ENCODE measurements around the gene HLA-DOB.

Gene HLA-DOB

DNA sequence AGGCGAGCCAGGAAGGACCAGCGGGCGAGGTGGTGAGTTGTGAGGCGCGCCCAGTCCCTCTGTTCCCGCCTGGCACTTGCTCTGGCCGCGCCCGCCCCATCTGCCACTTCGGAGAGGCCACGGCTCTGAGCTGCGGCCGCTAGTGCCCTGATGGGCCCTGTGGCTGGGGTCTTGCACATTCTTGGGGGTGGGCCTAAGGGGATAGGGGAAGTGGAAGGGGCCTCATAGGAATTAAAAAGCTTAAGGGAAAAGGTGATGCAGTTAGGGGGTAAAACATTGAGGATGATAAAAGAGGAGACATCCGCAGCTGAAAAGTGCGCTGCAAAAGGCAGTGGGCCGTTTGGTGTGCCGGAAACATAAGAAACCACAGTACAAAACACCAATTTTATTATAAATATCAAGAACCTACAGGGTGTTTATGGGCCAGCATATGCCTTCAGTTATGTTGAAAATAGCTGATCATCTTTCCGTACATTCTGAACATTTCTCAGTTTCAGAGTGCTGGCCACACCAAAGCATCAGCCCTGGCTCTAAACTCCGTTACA lies 28.1 kb upstream of the HLA-DOB start:
- H3K4me1 ChIP-seq: no peaks in the 10 kb centered on the region
- peak overlapping the region; percentile 75 for H3K4me3 ChIP-seq (ENCODE audit: low read depth, low read length)

DNA sequence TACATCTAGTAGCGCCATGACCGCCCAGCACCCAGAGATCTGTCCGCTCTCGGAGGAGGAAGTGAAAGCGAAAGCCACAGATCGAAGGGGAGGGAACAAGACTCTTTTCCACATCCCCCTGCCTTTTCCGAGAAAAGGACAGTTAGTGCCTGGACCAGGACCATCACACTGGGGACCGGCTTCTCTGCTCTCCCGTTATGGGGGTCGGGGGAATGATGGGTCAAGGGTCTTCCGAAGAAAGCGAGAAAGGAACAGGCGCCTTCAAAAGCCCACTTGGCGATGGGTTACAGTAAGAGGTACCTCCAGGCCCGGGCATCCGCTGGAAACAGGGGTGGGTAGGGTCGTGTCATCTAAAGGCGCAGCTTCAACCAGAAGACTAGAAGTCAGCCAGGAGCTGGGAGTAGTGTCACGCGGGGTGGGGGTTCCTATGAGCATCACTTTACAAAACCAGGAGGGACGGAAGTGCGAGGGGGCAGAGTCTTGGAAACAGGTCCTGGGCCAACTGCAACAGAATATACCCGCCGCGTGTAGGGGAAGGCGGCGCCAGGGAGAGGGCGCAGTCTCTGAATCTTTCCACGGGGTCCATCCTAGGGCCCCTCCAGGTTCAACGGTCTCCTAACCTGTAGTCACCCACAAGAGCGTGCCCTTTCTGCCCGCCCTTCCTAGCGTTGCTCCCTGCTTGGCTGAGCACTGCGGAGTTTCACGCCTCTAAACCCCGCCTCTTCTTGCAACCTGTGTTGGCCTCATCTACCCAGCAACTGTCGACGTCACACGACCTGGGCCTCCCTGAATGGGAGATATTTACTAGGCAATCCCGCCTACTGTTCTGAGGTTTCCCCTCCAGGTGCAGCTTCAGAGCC lies 27.4 kb upstream of the HLA-DOB start, which contains the start of gene PSMB8:
Gene PSMB8 (minus strand): TSS at position 69 of the 860 bp plus-strand sequence. CDS start 51 bp downstream, at position 18.
- DNase-seq: peak; percentile 88
- Histone ChIP-seq H3K4me1 (no peaks in the 10 kb centered on the region), H3K27me3 (peaks cover 56% of the 10 kb centered on the region), H3K36me3 (no peaks in the 10 kb centered on the region), H3K4me3 (ENCODE audit: low read depth, low read length) (peak within 1 kb of the TSS; percentile 75), H3K9me3 (no peaks in the 10 kb centered on the region)
- TF ChIP-seq, protein P1, sequence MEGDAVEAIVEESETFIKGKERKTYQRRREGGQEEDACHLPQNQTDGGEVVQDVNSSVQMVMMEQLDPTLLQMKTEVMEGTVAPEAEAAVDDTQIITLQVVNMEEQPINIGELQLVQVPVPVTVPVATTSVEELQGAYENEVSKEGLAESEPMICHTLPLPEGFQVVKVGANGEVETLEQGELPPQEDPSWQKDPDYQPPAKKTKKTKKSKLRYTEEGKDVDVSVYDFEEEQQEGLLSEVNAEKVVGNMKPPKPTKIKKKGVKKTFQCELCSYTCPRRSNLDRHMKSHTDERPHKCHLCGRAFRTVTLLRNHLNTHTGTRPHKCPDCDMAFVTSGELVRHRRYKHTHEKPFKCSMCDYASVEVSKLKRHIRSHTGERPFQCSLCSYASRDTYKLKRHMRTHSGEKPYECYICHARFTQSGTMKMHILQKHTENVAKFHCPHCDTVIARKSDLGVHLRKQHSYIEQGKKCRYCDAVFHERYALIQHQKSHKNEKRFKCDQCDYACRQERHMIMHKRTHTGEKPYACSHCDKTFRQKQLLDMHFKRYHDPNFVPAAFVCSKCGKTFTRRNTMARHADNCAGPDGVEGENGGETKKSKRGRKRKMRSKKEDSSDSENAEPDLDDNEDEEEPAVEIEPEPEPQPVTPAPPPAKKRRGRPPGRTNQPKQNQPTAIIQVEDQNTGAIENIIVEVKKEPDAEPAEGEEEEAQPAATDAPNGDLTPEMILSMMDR (IDR thresholded peaks at IDR 0.05; ENCODE audit: low read depth, low read length): peak; percentile 38

More for the DNA sequence above, 28.1 kb upstream of the HLA-DOB start:
- Histone ChIP-seq H3K9me3 (no peaks in the 10 kb centered on the region), H3K27me3 (peaks cover 59% of the 10 kb centered on the region), H3K36me3 (no peaks in the 10 kb centered on the region)
- TF ChIP-seq, protein P1 (IDR thresholded peaks at IDR 0.05; ENCODE audit: low read depth, low read length): no peak
- DNase-seq: no peak

DNA sequence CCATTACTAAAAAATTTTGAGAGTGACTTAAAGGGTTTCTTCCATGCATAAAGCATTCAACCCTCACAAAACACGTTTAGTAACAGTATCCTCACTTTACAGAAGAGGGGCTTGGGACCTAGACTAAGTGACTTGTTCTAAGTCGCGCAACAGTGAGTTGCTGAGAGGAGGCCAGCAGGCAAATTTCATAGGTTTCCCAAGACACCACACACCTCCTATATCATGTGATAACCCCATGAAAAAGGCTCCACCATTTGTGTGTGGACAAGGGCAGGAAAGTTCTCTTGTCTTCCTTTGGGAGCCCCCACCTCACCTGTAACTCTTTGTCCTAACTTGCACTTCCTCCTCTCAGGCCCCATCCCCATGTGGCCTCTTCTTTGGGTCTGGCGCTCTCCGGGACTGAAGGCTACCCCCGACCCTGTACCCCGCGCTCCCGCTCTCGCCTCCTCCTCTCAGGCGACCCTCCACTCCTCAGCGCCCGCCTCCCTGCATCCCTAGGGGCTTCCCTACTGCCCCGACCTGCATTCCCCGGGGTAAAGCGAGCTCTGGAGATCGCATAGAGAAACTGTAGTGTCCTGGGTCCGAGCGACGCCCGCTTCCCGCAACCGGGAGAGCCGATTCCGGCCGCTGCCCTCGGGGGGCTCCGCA lies 26.7 kb upstream of the HLA-DOB start:
- Histone ChIP-seq H3K27me3 (peaks cover 48% of the 10 kb centered on the region), H3K36me3 (no peaks in the 10 kb centered on the region), H3K4me3 (ENCODE audit: low read depth, low read length) (peak overlapping the region; percentile 75), H3K4me1 (no peaks in the 10 kb centered on the region), H3K9me3 (no peaks in the 10 kb centered on the region)
- DNase-seq: no peak
- TF ChIP-seq, protein P1 (IDR thresholded peaks at IDR 0.05; ENCODE audit: low read depth, low read length): no peak

GRCh38 chr6:32842690-32843089 lies 25.9 kb upstream of the HLA-DOB start:
- no peaks in the 10 kb centered on the region for H3K9me3 ChIP-seq
- no peak for DNase-seq
- no peak overlapping the region for H3K4me3 ChIP-seq (ENCODE audit: low read depth, low read length)
- no peaks in the 10 kb centered on the region for H3K36me3 ChIP-seq
- peaks cover 41% of the 10 kb centered on the region for H3K27me3 ChIP-seq
- TF ChIP-seq, protein P1 (IDR thresholded peaks at IDR 0.05; ENCODE audit: low read depth, low read length): no peak
- peaks cover 2% of the 10 kb centered on the region; the same call in 1 of the 2 replicates for H3K4me1 ChIP-seq

GRCh38 chr6:32842021-32842650 lies 25.3 kb upstream of the HLA-DOB start:
- Histone ChIP-seq H3K4me3 (ENCODE audit: low read depth, low read length) (no peak overlapping the region), H3K9me3 (no peaks in the 10 kb centered on the region), H3K4me1 (peaks cover 3% of the 10 kb centered on the region; the same call in 1 of the 2 replicates), H3K36me3 (no peaks in the 10 kb centered on the region), H3K27me3 (peaks cover 35% of the 10 kb centered on the region)
- DNase-seq: no peak
- TF ChIP-seq, protein P1 (IDR thresholded peaks at IDR 0.05; ENCODE audit: low read depth, low read length): no peak
